Activated T-cell treated with anti-CD3 and anti-CD28 coated beads, Interleukin-2, amount 50 U/mL, for 48 hours (primary cell): ENCODE results near the gene HEATR9.

Source experiments
- DNase-seq, 2 experiments: peaks; one replicate each; pipeline ENCODE4 v3.0.0-alpha.2; 2020

Gene HEATR9

GRCh38 chr17:35856603-35857002 lies 12.1 kb downstream of the HEATR9 start:
- no peak for DNase-seq

GRCh38 chr17:35855965-35856364 lies 12.7 kb downstream of the HEATR9 start:
- no peak for DNase-seq

GRCh38 chr17:35849469-35850348 lies 19.0 kb downstream of the HEATR9 start:
- peak; percentile 50 to 55 for DNase-seq

GRCh38 chr17:35847633-35848373 lies 20.9 kb downstream of the HEATR9 start:
- DNase-seq, result no peak

- no peak for DNase-seq
Observed at GRCh38 chr17:35847006-35847405, 21.7 kb downstream of the HEATR9 start.

GRCh38 chr17:35846055-35846809 lies 22.5 kb downstream of the HEATR9 start:
- DNase-seq, result no peak

GRCh38 chr17:35844547-35844946 lies 24.1 kb downstream of the HEATR9 start:
- no peak for DNase-seq

- no peak for DNase-seq
Observed at GRCh38 chr17:35843698-35844097, 25.0 kb downstream of the HEATR9 start.

GRCh38 chr17:35842239-35842638 lies 26.5 kb downstream of the HEATR9 start:
- no peak for DNase-seq

GRCh38 chr17:35841505-35841904 lies 27.2 kb downstream of the HEATR9 start:
- DNase-seq, result no peak

GRCh38 chr17:35841101-35841500 lies 27.6 kb downstream of the HEATR9 start:
- DNase-seq, result no peak

- DNase-seq, result no peak
Observed at GRCh38 chr17:35825206-35825605, 43.5 kb downstream of the HEATR9 start.

GRCh38 chr17:35821308-35821707 lies 47.4 kb downstream of the HEATR9 start:
- no peak for DNase-seq

- DNase-seq, result no peak
Observed at GRCh38 chr17:35819455-35819854, 49.2 kb downstream of the HEATR9 start.

- DNase-seq, result no peak
Observed at GRCh38 chr17:35817196-35817595, 51.5 kb downstream of the HEATR9 start.

- DNase-seq, result no peak
Observed at GRCh38 chr17:35816723-35817122, 52.0 kb downstream of the HEATR9 start.

- no peak for DNase-seq
Observed at GRCh38 chr17:35812456-35812855, 56.2 kb downstream of the HEATR9 start.

- DNase-seq, result no peak
Observed at GRCh38 chr17:35811759-35812158, 56.9 kb downstream of the HEATR9 start.

GRCh38 chr17:35809855-35810461 lies 58.7 kb downstream of the HEATR9 start:
- no peak for DNase-seq

- DNase-seq, result peak; percentile 93 to 96
Observed at GRCh38 chr17:35808962-35809854, 59.5 kb downstream of the HEATR9 start, which contains the start of gene TAF15. Gene TAF15 (plus strand): TSS chr17:35809484. CDS start chr17:35809570, 86 bp downstream.

- DNase-seq, result peak; percentile 35 to 40
Observed at GRCh38 chr17:35808240-35808961, 60.3 kb downstream of the HEATR9 start.
